ENCODE measurements around the gene GP9.

Gene GP9

DNA sequence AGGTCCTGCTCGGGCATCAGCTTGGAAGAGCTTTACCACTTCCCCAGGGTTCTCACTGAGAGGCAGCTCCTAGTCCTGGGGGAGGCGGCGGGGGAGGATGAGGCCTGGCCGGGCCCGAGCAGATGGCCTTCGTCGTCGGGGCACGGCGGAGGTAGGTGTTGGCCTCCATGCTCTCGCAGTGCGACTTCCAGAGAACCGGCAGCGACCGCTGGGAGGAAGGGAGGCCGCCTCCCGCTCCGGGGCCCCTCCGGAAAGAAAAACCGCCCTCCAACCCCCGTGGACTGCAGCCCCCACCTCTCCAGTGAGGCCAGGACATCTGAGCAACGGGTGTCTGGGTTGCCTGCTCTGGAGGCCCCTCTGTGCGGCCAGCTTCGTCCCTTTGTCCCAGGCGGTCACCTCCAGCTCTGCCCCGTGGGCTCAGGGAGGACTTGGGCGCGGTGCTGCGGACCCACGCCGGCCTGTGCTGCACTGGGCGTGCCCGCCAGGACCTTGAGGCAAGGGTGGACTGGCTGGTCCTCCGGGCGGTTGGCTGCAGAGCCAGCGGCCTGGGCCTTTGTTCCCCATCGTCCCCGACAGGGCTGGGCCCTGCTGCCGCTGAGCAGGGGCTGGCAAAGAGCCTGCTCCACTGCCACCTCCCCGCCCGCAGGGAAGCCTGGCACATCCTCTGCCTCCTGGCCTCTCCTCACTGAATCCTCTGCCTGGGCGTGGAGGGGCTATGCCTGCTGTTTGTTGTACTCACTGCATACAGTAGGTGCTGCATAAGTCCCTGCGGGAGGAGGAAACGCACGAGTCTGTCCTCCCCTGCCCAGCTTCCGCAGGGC lies 13.6 kb upstream of the GP9 start:
- no peak for DNase-seq (ENCODE audit: low read depth)
- H3K4me3 ChIP-seq (ENCODE audit: control insufficient read depth, low read depth, low read length), result no peak overlapping the region
- TF ChIP-seq, protein P1, sequence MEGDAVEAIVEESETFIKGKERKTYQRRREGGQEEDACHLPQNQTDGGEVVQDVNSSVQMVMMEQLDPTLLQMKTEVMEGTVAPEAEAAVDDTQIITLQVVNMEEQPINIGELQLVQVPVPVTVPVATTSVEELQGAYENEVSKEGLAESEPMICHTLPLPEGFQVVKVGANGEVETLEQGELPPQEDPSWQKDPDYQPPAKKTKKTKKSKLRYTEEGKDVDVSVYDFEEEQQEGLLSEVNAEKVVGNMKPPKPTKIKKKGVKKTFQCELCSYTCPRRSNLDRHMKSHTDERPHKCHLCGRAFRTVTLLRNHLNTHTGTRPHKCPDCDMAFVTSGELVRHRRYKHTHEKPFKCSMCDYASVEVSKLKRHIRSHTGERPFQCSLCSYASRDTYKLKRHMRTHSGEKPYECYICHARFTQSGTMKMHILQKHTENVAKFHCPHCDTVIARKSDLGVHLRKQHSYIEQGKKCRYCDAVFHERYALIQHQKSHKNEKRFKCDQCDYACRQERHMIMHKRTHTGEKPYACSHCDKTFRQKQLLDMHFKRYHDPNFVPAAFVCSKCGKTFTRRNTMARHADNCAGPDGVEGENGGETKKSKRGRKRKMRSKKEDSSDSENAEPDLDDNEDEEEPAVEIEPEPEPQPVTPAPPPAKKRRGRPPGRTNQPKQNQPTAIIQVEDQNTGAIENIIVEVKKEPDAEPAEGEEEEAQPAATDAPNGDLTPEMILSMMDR (conservative IDR thresholded peaks at IDR 0.05; ENCODE audit: control insufficient read depth, insufficient read depth, low read depth, low read length), result no peak

- no peak overlapping the region for H3K4me3 ChIP-seq (ENCODE audit: control insufficient read depth, low read depth, low read length)
- TF ChIP-seq, protein P1 (conservative IDR thresholded peaks at IDR 0.05; ENCODE audit: control insufficient read depth, insufficient read depth, low read depth, low read length), result no peak
- no peak for DNase-seq (ENCODE audit: low read depth)
These were observed 13.1 kb upstream of the GP9 start for GRCh38 chr3:129047553-129047839.

DNA sequence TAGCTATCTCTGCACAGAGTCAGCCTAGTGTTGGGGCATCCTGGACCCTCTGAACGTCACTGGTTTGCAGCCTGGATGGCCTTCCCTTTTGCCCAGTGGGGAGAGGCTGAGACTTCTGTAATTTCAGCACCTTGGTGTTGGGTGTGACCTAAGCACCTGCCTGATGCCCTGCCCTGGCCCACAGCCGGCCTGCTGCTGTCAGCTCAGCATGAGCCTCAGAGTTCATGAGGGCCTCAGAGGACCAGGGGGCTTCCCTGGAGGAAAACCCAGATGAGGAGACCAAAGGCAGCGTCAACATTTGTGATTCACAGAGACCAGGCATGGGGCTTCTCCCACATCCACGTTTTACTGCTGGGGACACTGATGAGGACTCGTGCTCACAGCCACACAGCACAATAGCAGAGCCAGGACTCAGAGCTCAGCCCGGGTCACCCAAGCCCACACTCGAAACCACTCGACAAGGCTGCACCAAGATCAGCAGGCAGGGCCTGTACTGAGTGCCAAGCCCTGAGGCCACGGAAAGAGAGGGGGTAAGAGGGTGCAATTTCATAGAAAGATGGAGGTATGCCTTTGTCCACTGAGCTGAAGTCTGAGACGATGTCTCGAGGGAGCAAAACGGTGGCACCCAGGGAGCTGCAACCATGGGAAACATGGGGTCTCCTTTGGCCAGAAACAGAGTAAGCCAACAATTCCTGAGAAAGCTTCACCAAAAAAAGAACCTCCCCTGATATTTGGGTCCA lies 9.9 kb upstream of the GP9 start:
- TF ChIP-seq, protein P1 (conservative IDR thresholded peaks at IDR 0.05; ENCODE audit: control insufficient read depth, insufficient read depth, low read depth, low read length), result no peak
- no peak for DNase-seq (ENCODE audit: low read depth)
- H3K4me3 ChIP-seq (ENCODE audit: control insufficient read depth, low read depth, low read length), result no peak overlapping the region

DNA sequence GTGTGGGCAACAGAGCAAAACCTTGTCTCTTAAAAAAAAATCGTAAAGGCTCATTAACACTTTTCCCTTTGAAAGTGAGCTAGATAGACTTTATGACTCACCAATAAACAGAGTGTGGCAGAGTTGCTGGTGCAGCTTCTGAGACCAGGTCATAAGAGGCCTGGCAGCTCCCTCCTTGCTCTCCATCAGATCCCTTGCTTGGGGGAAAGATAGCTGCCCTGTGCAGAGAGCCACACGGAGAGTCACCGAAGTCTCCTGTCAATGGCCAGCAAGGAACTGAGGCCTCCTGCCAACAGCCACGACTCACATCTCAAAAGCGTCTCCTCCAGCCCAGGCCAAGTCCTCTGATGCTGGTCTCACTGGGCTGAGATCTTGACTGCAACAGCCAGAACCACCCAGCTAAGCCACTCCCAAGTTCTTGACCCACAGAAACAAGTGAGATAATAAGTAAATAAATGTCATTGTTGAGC lies 8.7 kb upstream of the GP9 start:
- TF ChIP-seq, protein P1 (conservative IDR thresholded peaks at IDR 0.05; ENCODE audit: control insufficient read depth, insufficient read depth, low read depth, low read length), result no peak
- no peak for DNase-seq (ENCODE audit: low read depth)

DNA sequence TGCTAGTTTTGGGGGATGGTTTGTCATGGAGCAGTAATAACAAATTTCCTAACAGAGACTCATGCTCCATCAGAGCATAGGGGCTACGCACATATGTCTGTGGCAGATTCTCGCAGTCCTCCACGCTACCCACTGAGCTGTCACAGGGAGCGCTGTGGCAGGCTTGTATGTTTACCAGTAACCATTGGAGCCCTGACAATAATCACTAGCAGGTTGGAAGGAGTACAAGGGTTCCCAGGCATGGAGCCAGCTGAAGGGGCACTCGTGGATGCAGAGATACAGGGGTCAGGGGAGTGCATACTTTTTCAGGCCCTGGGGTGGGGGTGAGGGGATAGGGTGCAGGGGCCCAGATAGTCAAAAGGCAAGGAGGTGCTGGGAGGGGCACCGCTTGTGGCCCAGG lies 7.9 kb upstream of the GP9 start:
- H3K4me3 ChIP-seq (ENCODE audit: control insufficient read depth, low read depth, low read length), result no peak overlapping the region
- no peak for DNase-seq (ENCODE audit: low read depth)
- TF ChIP-seq, protein P1 (conservative IDR thresholded peaks at IDR 0.05; ENCODE audit: control insufficient read depth, insufficient read depth, low read depth, low read length), result no peak

More for the DNA sequence above, 8.7 kb upstream of the GP9 start:
- H3K4me3 ChIP-seq (ENCODE audit: control insufficient read depth, low read depth, low read length), result no peak overlapping the region

GRCh38 chr3:129054605-129055104 lies 5.9 kb upstream of the GP9 start:
- no peak overlapping the region for H3K4me3 ChIP-seq (ENCODE audit: control insufficient read depth, low read depth, low read length)
- DNase-seq (ENCODE audit: low read depth), result no peak
- TF ChIP-seq, protein P1 (conservative IDR thresholded peaks at IDR 0.05; ENCODE audit: control insufficient read depth, insufficient read depth, low read depth, low read length), result no peak
